HG03103 (cell line): ENCODE results near the gene FOSL2.

Source experiments
- ATAC-seq: cut with Tn5 transposase; IDR thresholded peaks from one replicate; pipeline ENCODE4 v1.9.1; 2021; ENCODE audit warnings: low read depth; ENCODE audit not compliant: unreplicated experiment

FOSL2 gene

DNA sequence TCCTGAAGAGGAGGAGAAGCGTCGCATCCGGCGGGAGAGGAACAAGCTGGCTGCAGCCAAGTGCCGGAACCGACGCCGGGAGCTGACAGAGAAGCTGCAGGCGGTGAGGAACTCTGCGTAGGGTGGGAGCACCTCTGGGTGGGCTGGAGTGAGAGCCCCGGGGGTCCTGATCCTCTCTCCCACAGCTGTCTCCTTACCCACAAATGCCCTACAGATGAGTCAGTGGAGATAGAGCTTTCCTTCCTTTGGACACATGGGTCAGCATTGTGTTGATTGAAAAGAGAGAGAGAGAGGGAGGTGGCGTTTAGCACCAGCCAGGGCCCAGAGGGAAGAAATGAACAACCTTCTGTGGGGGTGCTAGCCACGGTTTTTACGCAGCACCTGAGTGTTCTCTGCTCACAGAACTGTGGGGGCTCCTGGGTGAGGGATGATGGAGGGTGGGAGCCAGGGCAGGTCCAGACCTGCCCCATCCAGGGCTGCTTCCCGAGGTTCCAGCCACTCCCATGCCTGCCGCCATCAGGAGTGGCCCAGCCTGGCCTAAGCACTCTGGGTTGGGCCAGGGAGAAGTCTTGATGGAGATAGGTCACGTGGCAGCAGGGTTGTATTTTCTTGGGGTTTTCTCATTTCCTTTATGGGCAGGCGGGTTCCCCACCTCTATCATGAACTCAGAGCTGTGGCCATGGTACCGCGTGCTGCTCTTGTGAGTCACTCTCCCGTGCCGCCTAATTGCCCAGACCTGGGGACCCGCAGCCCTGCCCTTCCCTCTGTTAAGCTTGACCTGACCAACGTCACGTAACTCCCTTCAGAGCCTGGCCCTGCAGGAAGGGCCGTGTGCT lies 16.3 kb downstream of the FOSL2 start:
- no peak for ATAC-seq

DNA sequence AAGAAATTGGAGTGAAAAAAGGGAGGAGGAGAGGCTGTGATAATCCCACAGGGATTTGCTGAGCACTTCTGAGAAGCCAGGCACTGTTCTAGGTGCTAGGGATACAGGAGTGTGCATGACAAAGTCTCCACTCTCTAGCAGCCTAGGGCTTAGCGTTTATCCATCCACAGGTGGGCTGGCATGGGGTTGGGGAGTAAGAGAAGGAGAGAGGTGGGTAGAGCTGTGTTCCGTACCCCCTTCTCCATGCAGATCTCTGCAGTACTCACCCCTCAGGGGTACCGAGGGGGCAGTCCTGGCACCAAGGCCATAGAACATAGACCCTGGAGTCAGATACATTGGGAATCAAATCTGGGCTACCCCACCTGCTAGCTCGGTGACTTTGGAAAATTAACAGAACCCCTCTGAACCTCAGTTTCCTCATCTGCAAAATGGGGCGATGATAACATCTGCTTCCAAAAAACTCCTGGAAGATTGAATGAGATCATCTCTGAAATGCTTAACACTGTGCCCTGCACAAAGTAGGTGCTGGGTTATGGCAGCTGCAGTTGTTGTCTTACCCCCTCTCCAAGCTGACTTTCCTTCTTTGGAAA lies 18.6 kb downstream of the FOSL2 start:
- no peak for ATAC-seq

DNA sequence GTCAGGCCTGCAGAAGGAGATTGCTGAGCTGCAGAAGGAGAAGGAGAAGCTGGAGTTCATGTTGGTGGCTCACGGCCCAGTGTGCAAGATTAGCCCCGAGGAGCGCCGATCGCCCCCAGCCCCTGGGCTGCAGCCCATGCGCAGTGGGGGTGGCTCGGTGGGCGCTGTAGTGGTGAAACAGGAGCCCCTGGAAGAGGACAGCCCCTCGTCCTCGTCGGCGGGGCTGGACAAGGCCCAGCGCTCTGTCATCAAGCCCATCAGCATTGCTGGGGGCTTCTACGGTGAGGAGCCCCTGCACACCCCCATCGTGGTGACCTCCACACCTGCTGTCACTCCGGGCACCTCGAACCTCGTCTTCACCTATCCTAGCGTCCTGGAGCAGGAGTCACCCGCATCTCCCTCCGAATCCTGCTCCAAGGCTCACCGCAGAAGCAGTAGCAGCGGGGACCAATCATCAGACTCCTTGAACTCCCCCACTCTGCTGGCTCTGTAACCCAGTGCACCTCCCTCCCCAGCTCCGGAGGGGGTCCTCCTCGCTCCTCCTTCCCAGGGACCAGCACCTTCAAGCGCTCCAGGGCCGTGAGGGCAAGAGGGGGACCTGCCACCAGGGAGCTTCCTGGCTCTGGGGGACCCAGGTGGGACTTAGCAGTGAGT lies 19.4 kb downstream of the FOSL2 start:
- no peak for ATAC-seq

DNA sequence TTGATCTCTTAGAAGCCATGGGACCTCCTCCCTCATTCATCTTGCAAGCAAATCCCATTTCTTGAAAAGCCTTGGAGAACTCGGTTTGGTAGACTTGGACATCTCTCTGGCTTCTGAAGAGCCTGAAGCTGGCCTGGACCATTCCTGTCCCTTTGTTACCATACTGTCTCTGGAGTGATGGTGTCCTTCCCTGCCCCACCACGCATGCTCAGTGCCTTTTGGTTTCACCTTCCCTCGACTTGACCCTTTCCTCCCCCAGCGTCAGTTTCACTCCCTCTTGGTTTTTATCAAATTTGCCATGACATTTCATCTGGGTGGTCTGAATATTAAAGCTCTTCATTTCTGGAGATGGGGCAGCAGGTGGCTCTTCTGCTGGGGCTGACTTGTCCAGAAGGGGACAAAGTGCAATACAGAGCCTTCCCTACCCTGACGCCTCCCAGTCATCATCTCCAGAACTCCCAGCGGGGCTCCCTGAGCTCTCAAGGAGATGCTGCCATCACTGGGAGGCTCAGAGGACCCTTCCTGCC lies 20.0 kb downstream of the FOSL2 start:
- no peak for ATAC-seq

DNA sequence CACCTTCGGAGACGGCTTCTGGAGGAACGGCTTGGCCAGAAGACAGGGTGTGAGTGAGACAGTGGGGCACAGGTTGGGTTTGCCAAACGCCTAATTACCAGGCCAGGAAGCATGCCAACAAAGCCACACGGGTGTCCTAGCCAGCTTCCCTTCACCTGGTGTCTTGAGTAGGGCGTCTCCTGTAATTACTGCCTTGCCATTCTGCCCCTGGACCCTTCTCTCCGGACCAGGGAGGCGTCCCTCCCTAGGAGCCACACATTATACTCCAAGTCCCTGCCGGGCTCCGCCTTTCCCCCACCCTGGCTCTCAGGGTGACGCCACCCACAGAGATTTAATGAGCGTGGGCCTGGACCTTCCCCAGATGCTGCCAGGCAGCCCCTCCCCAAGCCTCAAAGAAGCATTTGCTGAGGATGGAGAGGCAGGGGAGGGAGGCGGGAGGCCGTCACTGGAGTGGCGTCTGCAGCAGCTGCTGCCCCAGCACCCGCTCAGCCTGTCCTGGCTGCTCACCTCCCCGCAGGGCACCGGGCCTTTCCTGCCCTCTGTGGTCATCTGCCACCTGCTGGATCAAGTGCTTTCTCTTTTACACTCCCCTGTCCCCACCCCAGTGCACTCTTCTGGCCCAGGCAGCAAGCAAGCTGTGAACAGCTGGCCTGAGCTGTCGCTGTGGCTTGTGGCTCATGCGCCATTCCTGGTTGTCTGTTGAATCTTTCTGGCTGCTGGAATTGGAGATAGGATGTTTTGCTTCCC lies 20.7 kb downstream of the FOSL2 start:
- no peak for ATAC-seq

DNA sequence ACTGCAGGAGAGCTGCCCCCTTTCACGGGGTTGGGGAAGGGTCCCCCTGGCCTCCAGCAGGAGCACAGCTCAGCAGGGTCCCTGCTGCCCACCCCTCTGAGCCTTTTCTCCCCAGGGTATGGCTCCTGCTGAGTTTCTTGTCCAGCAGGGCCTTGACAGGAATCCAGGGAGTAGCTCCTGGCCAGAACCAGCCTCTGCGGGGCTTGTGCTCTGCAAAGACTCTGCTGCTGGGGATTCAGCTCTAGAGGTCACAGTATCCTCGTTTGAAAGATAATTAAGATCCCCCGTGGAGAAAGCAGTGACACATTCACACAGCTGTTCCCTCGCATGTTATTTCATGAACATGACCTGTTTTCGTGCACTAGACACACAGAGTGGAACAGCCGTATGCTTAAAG lies 21.2 kb downstream of the FOSL2 start:
- ATAC-seq = no peak

DNA sequence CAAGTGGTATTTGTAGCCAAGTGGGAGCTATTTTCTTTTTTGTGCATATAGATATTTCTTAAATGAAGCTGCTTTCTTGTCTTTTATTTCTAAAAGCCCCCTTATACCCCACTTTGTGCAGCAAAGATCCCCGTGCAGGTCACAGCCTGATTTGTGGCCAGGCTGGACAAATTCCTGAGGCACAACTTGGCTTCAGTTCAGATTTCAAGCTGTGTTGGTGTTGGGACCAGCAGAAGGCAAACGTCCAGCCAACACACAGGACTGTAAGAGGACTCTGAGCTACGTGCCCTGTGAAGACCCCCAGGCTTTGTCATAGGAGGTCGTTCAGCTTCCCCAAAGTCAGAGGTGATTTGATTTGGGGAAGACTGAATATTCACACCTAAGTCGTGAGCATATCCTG lies 21.9 kb downstream of the FOSL2 start:
- no peak for ATAC-seq

DNA sequence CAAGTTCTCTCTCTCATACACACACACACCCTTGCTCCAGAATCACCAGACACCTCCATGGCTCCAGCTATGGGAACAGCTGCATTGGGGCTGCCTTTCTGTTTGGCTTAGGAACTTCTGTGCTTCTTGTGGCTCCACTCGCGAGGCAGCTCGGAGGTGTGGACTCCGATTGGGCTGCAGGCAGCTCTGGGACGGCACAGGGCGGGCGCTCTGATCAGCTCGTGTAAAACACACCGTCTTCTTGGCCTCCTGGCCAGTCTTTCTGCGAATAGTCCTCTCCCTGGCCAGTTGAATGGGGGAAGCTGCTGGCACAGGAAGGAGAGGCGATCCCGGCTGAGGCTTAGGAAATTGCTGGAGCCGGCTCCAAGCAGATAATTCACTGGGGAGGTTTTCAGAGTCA lies 22.4 kb downstream of the FOSL2 start:
- ATAC-seq = no peak

DNA sequence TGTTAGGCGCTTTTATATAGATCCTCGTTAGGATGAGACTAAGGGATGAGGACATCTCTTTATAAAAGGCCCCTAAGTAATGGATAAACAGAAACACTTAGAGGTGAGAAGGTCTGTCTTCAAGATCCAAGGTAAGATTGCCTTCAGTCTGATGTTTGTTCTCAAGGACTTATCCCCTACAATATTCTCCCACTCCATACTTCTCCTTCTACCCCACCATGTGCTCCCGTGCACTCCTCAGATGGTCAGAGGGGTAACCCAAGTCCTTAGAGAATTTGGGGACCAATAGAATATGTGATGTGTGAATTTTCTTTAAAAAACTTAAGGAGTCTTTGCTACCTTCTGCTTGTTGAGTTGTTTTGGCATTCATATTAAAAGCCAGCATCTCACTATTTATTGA lies 23.1 kb downstream of the FOSL2 start:
- ATAC-seq = no peak

DNA sequence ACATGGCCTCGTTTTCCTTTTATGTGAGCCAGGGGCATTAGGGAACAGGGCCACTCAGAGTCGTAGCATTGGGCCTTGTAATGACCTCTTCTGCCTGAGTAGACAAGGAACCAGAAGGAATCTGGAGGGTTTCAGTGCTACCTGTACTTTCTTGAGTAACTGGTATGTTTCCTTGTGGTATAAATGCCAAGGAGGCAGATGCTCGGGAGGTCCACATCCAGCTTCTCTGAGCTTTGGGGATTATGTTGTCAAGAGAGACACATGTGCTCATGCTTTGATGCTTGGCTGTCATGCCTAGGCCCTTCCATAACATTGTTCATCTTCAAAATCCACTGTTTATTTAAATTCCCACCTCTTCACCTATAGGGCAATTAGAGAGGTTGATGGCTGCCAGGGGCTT lies 26.3 kb downstream of the FOSL2 start:
- ATAC-seq = no peak

DNA sequence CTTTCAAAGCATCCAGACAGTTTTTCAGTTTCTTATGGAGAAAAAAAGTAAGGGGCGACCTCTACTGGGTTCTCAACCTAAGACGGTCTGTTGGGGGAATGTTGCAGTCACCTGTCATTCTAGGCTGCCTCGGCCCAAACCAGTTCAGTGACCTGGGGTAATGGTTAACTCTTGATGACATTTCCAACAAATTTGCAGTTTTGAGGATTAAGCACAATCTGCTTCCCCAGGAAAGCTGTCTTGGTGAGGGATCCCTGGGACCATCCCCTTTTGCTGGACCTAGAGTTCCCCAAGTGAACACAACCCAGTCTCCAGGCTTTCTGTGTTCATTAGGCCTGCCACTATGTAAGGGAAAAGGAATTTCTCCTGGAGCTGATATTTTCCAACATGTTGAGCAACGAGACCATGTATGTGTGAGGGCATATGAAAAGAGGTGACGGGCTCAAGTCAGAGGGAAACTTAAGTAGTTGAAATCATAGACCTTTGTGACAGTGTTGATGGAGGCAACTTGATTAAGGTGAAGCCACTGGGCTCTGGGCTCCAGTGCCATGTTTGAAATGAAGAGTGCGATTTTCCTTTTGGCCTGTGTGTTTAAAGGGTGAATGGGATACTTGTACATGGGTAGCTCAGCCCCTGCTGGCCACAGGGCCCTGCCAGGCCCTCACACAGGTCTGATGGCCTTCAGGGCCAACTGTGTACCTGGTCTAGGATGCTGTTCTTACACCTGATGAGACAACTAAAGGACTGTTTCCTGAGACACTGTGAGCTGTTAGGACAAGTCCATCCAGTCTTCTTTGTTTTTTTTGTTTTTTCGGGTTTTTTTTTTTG lies 27.0 kb downstream of the FOSL2 start:
- no peak for ATAC-seq

DNA sequence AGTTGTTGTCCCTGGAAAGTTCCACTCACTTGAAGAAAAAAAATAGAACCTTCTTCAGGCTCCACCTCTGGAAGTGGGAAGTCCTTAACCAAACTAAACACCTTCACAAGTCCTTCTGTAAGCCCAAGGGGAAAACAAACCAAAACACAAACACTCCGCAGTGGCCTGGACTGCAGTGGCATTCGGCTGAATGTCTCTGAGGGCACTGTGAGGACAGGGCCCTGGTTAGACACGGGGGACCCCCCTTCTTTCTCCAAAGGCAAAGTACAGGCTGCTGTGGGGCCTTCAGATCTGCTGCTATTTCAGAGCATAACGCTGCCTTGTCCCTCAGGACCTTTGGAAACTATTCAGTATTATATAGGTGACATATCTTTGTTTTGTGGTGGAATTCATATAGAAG lies 28.1 kb downstream of the FOSL2 start:
- ATAC-seq = no peak

DNA sequence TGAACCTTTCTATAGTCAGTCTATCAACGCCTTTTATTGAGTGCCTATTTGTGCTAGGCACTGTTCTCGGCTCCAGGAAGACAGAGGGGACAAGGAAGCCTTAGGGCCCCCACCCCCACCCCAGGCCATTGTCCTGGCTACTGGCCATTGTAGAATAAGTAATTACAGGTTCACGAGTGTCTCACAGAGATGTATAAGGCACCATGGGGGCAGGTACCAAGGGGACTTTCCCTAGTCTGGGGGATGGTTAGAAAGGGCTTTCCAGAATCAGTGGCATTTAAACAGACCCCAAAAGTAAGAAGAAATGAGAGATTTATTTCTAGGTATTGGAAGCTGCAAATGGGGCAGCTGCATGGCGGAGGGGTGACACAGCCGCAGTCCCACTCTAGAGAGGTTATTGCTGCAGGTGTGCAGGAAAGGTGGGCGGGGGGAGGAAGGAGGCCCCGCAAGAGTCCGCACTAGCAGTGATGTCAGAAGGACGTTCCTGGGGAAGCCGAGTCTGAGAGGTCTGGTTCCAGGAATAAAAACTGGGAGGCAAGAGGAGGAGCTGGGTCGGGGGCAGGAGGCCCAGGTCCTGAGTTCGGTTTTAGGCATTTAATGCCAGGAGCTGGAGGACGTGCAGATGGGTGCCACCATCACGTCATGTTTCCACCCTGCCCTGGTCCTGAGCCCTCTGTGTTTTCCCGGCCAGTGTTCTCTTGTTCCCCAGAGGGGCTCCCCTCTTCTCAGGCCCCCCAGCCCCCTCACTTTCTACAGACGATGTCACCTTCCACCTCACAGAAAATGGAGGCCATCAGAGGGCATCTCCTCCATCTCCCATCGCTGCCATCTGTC lies 30.5 kb downstream of the FOSL2 start:
- ATAC-seq = no peak

DNA sequence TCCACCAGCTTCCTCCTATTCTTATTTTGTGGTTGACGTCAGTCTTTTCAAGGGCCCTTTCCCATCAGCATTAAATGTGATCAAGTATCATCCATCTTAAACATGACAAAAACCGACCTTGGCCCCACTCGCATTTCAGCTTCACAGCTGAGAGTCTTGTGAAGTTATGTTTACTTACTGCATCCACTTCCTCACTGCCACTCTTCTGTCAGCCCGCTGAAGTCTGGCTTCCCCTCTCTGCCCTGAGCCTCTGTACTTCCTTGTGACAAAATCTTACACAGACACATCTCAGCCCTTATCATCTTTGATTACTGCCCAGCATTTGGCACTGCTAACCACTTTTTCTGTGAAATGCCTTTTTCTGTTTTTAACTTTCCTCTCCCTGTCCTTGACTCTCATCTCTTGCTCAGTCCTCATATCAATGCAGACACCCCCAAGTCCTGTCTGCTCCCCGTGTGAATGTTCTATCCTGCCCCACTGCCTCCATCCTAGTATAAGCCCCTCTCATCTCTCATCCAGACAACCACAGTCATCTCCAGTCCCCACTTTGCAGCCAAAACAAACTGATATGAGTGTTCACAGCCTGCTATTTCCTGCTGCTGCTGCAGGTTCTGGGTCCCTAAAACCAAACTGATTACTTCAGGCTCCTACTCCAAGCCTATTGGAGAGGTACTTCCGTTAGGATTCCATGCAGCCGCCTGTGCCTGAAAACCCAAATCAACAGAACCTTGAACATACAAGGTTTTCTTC lies 31.4 kb downstream of the FOSL2 start:
- no peak for ATAC-seq

DNA sequence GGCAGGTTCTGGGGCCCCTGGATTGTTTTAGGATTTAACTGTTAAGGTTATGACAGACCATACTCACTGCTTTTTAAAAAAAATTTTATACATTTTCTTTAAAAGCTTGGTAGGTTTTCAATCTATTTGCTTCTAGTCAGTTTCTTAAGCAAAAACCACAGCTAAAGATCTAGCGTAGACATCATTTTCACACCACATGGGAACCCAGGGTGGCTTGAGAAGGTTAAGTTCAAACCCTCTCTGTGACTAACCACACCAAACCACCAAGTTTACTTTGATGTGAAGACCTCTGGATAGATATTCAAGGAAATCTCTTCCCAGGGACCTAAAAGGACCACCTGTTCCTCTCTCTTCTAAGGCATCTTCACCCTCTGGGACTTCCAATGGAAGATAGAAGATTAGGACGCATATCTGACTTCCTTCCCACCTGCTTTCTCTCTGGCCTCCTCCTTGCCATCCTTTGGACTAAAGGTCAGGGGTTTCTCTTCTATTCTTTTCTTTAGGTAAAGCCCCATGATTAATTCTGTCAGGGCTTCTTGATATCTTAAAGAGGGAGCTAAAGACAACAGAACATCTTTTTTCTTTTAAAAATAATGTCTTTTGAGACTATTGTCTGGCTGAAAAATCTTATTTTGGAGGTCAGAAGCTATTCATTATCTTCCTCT lies 32.3 kb downstream of the FOSL2 start:
- ATAC-seq = no peak

DNA sequence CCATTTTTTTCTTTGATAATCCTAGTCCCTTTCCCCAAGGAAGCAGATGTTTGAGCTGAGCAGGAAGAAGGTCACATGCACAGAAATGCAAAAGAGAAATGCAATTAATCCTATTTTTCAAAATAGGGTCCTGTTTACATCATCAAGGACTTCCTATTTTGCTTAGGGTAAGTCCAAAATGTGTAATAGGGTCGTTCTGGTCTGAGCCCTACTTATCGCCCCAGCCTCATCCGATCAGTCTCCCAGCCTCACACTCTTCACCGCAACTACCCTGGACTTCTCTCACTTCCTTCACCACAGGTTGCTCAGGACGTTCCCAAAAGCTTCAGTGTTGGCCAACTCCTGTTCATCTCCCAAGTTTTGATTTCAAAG lies 32.8 kb downstream of the FOSL2 start:
- no peak for ATAC-seq

DNA sequence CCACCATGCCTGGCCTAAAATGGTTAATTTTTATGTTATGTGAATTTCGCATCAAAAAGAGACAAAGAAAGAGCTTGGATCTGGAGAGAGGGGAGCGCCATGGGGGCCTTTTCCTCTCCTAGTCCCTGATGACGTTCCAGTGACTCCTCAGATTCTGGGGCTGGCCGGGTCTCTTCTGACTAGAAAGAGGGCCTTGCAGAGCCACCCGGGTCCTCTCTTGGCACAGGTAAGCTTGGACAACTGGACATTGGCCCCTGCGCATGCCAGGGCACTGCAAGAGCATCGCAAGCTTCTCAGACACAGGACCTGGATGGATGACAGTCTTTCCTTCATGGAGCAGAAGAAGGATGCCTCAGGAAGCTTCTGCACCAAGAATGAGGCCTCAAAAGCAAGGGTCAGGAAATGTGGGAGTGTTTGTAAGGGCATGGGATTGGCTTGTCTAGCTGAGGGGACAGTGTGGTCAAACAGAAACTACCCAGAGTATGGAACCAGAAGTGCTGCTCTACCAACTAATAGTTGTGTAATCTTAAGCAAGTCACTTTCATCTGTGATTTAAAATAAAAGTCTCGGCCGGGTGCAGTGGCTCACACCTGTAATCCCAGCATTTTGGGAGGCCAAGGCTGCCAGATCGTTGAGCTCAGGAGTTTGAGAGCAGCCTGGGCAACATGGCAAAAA lies 35.2 kb downstream of the FOSL2 start:
- no peak for ATAC-seq

DNA sequence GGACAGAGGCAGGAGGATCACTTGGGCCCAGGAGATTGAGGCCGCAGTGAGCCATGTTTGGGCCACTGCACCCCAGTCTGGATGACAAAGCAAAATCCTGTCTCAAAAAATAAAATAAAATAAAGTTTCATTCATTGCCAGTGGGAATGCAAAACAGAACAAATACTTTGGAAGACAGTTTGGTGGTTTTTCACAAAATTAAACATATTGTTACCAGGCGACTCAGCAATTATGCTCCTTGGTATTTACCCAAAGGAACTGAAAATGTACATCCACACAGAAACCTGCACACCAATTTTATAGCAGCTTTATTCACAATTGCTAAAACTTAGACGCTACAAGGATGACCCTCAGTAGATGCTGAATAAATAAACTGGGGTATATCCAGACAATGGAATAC lies 35.8 kb downstream of the FOSL2 start:
- ATAC-seq = no peak
